GM12891 (cell line): ENCODE measurements around the gene MED13L.

Experiments used
- POLR2AphosphoS5 ChIP-seq: IDR thresholded peaks from 2 replicates; pipeline ENCODE4 v1.6.1; 2011; ENCODE audit warnings: low read depth, low read length, control low read depth
- TAF1 ChIP-seq: IDR thresholded peaks from 2 replicates; pipeline ENCODE4 v1.6.1; 2011; ENCODE audit warnings: low read depth, low read length, control low read depth

DNA sequence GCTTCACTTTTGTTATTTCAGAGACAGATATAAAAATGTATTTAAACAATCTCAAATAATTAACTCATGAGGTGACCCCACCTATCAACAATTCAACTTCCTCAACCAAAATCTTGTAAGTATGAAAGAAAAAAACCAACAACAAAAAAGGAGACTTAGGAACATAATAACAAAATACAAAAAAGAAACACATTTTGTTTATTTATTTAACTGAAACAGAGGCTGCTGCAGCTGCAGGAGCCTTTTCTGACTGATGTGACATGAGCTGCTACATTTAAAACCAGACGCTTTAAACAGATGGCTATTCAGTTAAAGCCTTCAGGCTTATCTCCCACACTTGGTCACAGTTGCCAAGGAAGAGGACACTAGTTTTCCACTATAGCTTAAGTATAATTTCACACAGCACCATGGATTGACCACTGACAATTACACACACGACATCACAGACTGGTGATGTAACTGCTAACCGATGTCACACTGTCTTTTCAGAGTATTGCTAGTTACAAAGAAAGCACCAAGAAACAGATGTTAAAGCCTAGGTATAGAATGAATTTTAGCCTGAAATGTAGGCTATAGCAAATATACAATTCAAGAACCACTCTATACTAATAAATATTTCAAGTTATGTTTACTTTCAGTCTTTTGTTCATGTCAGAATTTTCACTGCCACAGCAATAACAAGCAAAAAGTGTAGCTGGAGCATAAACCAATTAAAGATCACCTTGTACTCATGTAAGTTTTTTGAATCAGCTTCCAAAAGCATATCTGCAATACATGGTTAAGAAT is 113.0 kb downstream of the MED13L start:
- no peak for TF ChIP-seq POLR2AphosphoS5
- no peak for TF ChIP-seq TAF1
